Peyer's patch (tissue), 4 donors: ENCODE measurements around the gene TRIM9.

Experiments used
- CTCF ChIP-seq, 6 experiments: fragments of 450-650 bp in 4 of 6; fragments of 200-600 bp in 2 of 6; sonication (generic) in 1 of 6; IDR thresholded peaks; one replicate each; pipeline ENCODE4 v1.5.1; 2017 to 2019; ENCODE audit warnings: antibody characterized with exemption in 6 of 6, mild to moderate bottlenecking in 3 of 6, moderate library complexity in 1 of 6
- POLR2A ChIP-seq, 2 donors: fragments of 450-650 bp; IDR thresholded peaks; one replicate each; pipeline ENCODE4 v1.5.1; 2017; ENCODE audit warnings: antibody characterized with exemption in 2 of 2, mild to moderate bottlenecking in 2 of 2, moderate library complexity in 2 of 2

- TF ChIP-seq CTCF (IDR thresholded peaks at IDR 0.05): no peak
- TF ChIP-seq POLR2A (IDR thresholded peaks at IDR 0.05): no peak
Measured at GRCh38 chr14:51092965-51093364, 1.9 kb downstream of the TRIM9 start.
